Adrenal gland (tissue), 12 donors: ENCODE data around the gene B4GALT6. TPM values are rescaled to one million over a fixed set of nuclear protein-coding genes. Genes with fewer than 3 reads are reported as not detected.
A peak's percentile ranks its signal among the peaks of the same experiment; 100 is the strongest.

Experiments used
- DNase-seq, 7 donors: peaks; one replicate each; pipeline ENCODE4 v3.0.0-alpha.2; 2019 to 2020
- H3K27ac ChIP-seq, 5 donors: fragments of 200-600 bp; sonication (generic) in 4 of 5; 1 replicate in 3 of 5; 2 replicates in 2 of 5; pipeline versions ENCODE4 v1.5.1 to v1.8.0; 2016 to 2020; ENCODE audit warnings: mild to moderate bottlenecking in 1 of 5
- H3K27me3 ChIP-seq: fragments of 200-600 bp; 2 replicates; pipeline ENCODE4 v1.8.0; 2021
- H3K36me3 ChIP-seq, 2 donors: fragments of 200-600 bp; replicated peaks in 1 of 2; 1 replicate in 1 of 2; 2 replicates in 1 of 2; pipeline versions ENCODE4 v1.5.1 to v1.8.0; 2018 to 2022
- H3K4me1 ChIP-seq, 2 donors: fragments of 200-600 bp; replicated peaks in 1 of 2; 1 replicate in 1 of 2; 2 replicates in 1 of 2; pipeline versions ENCODE4 v1.5.1 to v1.8.0; 2018 to 2021
- H3K4me3 ChIP-seq, 4 donors: fragments of 200-600 bp; sonication (generic) in 3 of 4; one replicate each; pipeline ENCODE4 v1.5.1; 2016 to 2018
- H3K9me3 ChIP-seq, 3 donors: fragments of 200-600 bp; sonication (generic) in 1 of 3; replicated peaks in 1 of 3; 1 replicate in 2 of 3; 2 replicates in 1 of 3; pipeline versions ENCODE4 v1.5.1 to v1.8.0; 2016 to 2021
- POLR2A ChIP-seq, 2 donors: fragments of 450-650 bp; IDR thresholded peaks; one replicate each; pipeline ENCODE4 v1.6.1; 2017; ENCODE audit warnings: antibody characterized with exemption in 2 of 2, mild to moderate bottlenecking in 2 of 2, moderate library complexity in 1 of 2
- WGBS, 4 donors: extraction: QIAGEN DNeasy Blood & Tissue Kit in 2 of 4; methylation state at CpG; one replicate each; pipeline versions ENCODE4 v1.1.5 to v1.1.7; 2013 to 2017; 5-methylcytosine and 5-hydroxymethylcytosine counted together
- intact Hi-C, 2 donors: fragments of 100-400 bp; cut with DNase I; formaldehyde crosslinking; loops; one replicate each; pipeline versions ENCODE4 v1.14.1 to v1.15.0; 2022 to 2023
- polyA plus RNA-seq, 3 donors: library from polyadenylated mRNA; stranded (reverse); fragments of 200-250 nt in 2 of 3; fragments of 350-450 nt in 1 of 3; fragmentation: Illumina TruSeq in 1 of 3; extraction: RNeasy Lipid Tissue Mini Kit (QIAGEN cat#74804) in 1 of 3; gene quantifications; one replicate each; pipeline ENCODE4 v1.2.3, GENCODE V29; 2013 to 2014
- total RNA-seq, 9 donors: library from RNA; depleted of rRNA in 4 of 9; stranded (reverse); fragments of >200 nt in 4 of 9; fragments of 120-200 nt in 1 of 9; fragmentation: NEBNext Ultra II Directional in 1 of 9; extraction: Animal tissue kit (Norgen Biotek cat#: 25700) in 1 of 9; gene quantifications; one replicate each; pipeline versions ENCODE4 v1.1.0 to v1.2.4, GENCODE V29; 2013 to 2023
- TF ChIP-seq, protein P1 (sequence below), 6 experiments: fragments of 450-650 bp in 4 of 6; fragments of 200-600 bp in 2 of 6; sonication (generic) in 1 of 6; IDR thresholded peaks; 1 replicate in 5 of 6; 2 replicates in 1 of 6; pipeline versions ENCODE4 v1.5.1 to v1.8.0; 2016 to 2021; ENCODE audit warnings: antibody characterized with exemption in 6 of 6, mild to moderate bottlenecking in 2 of 6, moderate library complexity in 1 of 6
- donor health status: healthy with polysubstance abuse.
- donor health status: Bipolar disorder and iron deficiency.
- donor health status: DM: yes; HTN: yes; CAD: no.
- donor health status: DM: no; HTN: no; CAD: no.
- donor health status: DM: no; HTN: no; CAD: no.
- donor health status: DM: yes; HTN: yes; CAD: no.

The B4GALT6 gene
- total and polyA plus RNA-seq, 12 donors: 6.4 to 71.3 (median 21.6) TPM

DNA sequence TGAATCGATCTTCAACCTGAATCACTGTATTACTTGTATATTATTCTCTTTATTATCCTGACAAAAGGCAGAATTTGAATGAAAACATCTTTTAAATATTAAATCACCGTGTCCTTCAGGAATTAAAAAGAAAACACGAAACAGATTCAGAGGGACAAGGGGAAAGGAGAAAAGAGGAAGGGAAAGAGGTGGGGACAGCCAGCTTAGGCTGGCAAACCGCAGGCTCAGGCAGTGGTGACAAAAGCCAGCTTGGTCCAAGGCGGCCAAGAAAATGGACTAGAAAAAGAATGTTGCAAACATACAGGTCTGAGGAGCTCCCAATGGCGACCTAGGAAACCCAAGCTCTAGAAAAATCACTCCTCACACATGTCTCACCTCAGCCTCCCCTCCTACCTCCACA, 6.8 kb downstream of the B4GALT6 start:
- TF ChIP-seq, protein P1, sequence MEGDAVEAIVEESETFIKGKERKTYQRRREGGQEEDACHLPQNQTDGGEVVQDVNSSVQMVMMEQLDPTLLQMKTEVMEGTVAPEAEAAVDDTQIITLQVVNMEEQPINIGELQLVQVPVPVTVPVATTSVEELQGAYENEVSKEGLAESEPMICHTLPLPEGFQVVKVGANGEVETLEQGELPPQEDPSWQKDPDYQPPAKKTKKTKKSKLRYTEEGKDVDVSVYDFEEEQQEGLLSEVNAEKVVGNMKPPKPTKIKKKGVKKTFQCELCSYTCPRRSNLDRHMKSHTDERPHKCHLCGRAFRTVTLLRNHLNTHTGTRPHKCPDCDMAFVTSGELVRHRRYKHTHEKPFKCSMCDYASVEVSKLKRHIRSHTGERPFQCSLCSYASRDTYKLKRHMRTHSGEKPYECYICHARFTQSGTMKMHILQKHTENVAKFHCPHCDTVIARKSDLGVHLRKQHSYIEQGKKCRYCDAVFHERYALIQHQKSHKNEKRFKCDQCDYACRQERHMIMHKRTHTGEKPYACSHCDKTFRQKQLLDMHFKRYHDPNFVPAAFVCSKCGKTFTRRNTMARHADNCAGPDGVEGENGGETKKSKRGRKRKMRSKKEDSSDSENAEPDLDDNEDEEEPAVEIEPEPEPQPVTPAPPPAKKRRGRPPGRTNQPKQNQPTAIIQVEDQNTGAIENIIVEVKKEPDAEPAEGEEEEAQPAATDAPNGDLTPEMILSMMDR (IDR thresholded peaks at IDR 0.05): no peak
- no peak for TF ChIP-seq POLR2A (IDR thresholded peaks at IDR 0.05)
- intact Hi-C loops: no loop called here
- DNase-seq: no peak
- Histone ChIP-seq H3K36me3 (no peaks in the 10 kb centered on the region), H3K27me3 (no peaks in the 10 kb centered on the region), H3K4me1 (peaks cover 47 to 80% of the 10 kb centered on the region in 2 donors), H3K27ac (peak overlapping the region in 4 of 5 donors; percentile 47 to 92 (median 79)), H3K9me3 (no peaks in the 10 kb centered on the region), H3K4me3 (no peak overlapping the region)
- 56 to 74% (median 58%) methylated on average over 6 of the region's 6 CpGs for WGBS, 4 donors

DNA sequence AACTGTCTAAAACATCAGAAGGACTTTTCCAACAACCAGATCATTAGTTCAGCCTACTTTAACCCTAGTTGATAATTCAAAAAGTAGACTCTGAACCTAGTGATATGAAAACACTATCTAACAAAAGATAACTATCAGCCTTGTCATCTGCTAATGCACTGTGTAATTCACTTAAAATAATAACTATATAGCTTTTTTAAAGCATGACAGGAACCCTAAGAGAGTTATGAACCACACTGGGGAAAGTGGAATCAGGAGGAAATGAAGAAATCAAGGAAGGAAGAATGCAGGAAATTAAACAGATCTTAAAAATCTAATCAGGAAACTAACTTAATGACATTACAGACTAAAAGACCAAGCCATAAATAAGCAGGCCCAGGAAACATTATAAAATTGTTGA, 9.0 kb downstream of the B4GALT6 start:
- no peaks in the 10 kb centered on the region for H3K9me3 ChIP-seq
- H3K27ac ChIP-seq: no peak overlapping the region
- peaks cover 52 to 79% of the 10 kb centered on the region in 2 donors for H3K4me1 ChIP-seq
- no peaks in the 10 kb centered on the region for H3K36me3 ChIP-seq
- no peak overlapping the region for H3K4me3 ChIP-seq
- H3K27me3 ChIP-seq: no peaks in the 10 kb centered on the region
- no peak for DNase-seq
- TF ChIP-seq, protein P1 (IDR thresholded peaks at IDR 0.05): no peak
- TF ChIP-seq POLR2A (IDR thresholded peaks at IDR 0.05): no peak
- intact Hi-C loops: no loop called here

DNA sequence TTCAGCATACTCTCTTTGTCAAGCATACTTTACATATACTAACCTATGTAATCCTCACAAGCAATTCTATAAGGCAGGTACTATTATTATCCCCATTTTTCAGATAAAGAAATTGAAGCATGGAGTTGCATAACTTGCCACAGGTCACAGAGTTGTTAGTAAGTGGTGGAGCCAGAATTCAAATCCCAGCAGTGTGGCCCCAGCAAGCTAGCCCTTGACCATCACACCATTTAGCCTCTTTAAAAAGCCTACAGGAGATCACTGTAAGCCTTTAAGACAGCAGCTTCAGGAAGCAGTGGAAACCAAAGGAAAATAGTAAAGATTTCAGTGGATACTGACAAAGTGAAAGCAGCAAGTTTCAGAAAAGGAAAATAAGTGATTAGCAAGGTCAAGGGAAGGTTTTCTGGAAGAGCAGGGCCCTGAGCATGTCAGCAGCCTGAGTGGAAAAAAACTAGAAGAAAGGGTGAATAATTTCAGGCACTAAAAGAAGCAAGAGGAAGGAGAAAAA, 11.7 kb downstream of the B4GALT6 start:
- Histone ChIP-seq H3K27ac (peak overlapping the region; percentile 80 to 87 (median 83)), H3K36me3 (no peaks in the 10 kb centered on the region), H3K4me1 (peaks cover 27 to 54% of the 10 kb centered on the region in 2 donors), H3K4me3 (peak overlapping the region in 1 of 4 donors; percentile 11), H3K27me3 (no peaks in the 10 kb centered on the region), H3K9me3 (no peaks in the 10 kb centered on the region)
- DNase-seq: peak in 2 of 7 donors; percentile 29 to 42
- TF ChIP-seq POLR2A (IDR thresholded peaks at IDR 0.05): no peak
- TF ChIP-seq, protein P1 (IDR thresholded peaks at IDR 0.05): no peak
- intact Hi-C loops: no loop called here

DNA sequence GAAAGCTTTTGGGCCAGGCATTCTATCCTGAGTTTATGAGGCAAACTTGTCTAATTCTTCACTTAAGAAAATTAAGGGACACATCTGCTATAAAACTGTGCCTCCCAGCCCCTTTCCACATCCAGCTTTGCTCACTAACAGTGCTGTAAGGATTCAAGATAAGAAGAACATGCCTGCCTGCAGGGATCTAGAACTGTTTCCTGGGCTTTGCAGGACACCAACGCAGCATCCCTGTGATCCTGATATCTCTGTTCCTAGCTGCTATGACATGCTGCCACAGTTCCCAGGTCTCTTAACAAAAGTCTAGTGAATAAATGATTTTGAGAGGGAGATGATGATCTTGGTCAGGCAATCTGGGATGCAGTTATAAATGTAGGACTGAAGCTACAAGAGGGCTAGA, 12.4 kb downstream of the B4GALT6 start:
- intact Hi-C loops: no loop called here
- Histone ChIP-seq H3K4me3 (no peak overlapping the region), H3K27ac (peak overlapping the region; percentile 80 to 87 (median 83)), H3K4me1 (peaks cover 26 to 58% of the 10 kb centered on the region in 2 donors), H3K36me3 (no peaks in the 10 kb centered on the region), H3K9me3 (no peaks in the 10 kb centered on the region), H3K27me3 (no peaks in the 10 kb centered on the region)
- 50 to 63% (median 58%) methylated on average over 1 of the region's 1 CpG for WGBS, 4 donors
- no peak for TF ChIP-seq POLR2A (IDR thresholded peaks at IDR 0.05)
- TF ChIP-seq, protein P1 (IDR thresholded peaks at IDR 0.05): no peak
- no peak for DNase-seq
